ENCODE data around the gene SAE1.

DNA sequence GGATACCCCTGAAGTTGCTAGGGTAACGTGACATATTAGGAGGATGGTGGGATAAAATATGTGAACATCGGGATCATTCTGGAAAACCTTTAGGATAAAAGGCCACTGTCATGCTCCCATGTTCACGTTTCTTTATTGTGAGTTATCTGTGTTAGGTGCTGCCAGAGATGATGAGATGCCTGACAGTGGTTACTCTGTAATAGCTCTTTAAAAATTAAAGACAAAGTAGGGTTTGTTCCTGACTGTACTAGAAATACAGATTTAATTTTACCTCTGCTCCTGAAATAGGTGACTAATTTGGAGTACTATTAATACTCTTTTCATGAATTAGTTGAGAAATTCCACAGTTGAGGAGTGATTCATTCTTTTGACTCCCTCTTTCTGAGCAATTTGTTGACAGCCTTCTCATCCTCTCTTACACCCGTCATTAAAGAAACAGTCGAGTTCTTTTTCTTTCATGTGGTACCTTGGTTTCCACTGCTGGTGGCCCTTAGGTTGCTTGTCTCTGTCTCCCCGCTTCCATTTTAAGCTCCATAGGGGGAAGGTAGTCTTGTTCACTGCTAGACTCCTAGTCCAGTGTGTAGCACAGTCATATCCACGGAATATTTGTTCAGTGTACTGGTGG is 28.4 kb downstream of the SAE1 start:
- TF ChIP-seq CTCF (conservative IDR thresholded peaks at IDR 0.05; ENCODE audit: low read depth, low read length) (no peak), EZH2 (IDR thresholded peaks at IDR 0.05; ENCODE audit: borderline replicate concordance, low read depth, low read length, poor library complexity, severe bottlenecking) (no peak)
